A673 (cell line): ENCODE results near the gene CFAP92. TPM values are rescaled to one million over a fixed set of nuclear protein-coding genes. Genes with fewer than 3 reads are reported as not detected.

Experiments
- Bru-seq: library from RNA; stranded (reverse); fragments of 400-500 nt; gene quantifications from one replicate; lab custom pipeline; 2021; lab: Mats Ljungman, UMichigan
- BruChase-seq, 2 experiments: library from RNA; stranded (reverse); fragments of 400-500 nt; gene quantifications; one replicate each; lab custom pipeline; 2021; lab: Mats Ljungman, UMichigan
- BruUV-seq: library from RNA; stranded (reverse); fragments of 400-500 nt; replicated peaks from 2 replicates; lab custom pipeline; 2021; lab: Mats Ljungman, UMichigan
- CTCF ChIA-PET: fragments of 300-600 bp; sonication (Branson Sonifier 250); formaldehyde crosslinking; loops from one replicate; lab custom pipeline; 2022; ENCODE audit warnings: antibody characterized with exemption; lab: Charles Lee
- POLR2A ChIA-PET: fragments of 300-600 bp; sonication (Branson Sonifier 250); formaldehyde crosslinking; loops from one replicate; lab custom pipeline; 2022; ENCODE audit warnings: antibody characterized with exemption; ENCODE audit not compliant: low non-redundant PET; lab: Charles Lee
- DNase-seq: peaks from one replicate; pipeline ENCODE4 v3.0.0-alpha.2; 2015; ENCODE audit warnings: low spot score
- H3K27ac ChIP-seq: fragments of 200-600 bp; sonication (generic); 2 replicates; pipeline ENCODE4 v1.5.1; 2016; ENCODE audit warnings: mixed run types, low read depth, mild to moderate bottlenecking, mixed read lengths, antibody characterized with exemption, low read length; ENCODE audit not compliant: poor library complexity, severe bottlenecking
- H3K27me3 ChIP-seq: fragments of 200-600 bp; sonication (generic); replicated peaks from 2 replicates; pipeline ENCODE4 v1.6.1; 2017; ENCODE audit warnings: mixed run types, low read depth, mild to moderate bottlenecking, mixed read lengths, antibody characterized with exemption, low read length; ENCODE audit not compliant: insufficient read depth, poor library complexity
- H3K36me3 ChIP-seq: fragments of 200-600 bp; sonication (generic); 2 replicates; pipeline ENCODE4 v1.6.1; 2016; ENCODE audit warnings: mixed run types, mild to moderate bottlenecking, mixed read lengths, antibody characterized with exemption, low read length; ENCODE audit not compliant: insufficient read depth, poor library complexity, severe bottlenecking
- H3K4me1 ChIP-seq: fragments of 200-600 bp; sonication (generic); 2 replicates; pipeline ENCODE4 v1.6.1; 2017; ENCODE audit warnings: mixed run types, mild to moderate bottlenecking, mixed read lengths, antibody characterized with exemption, low read length; ENCODE audit not compliant: insufficient read depth, poor library complexity, severe bottlenecking
- H3K4me3 ChIP-seq: fragments of 200-600 bp; sonication (generic); 2 replicates; pipeline ENCODE4 v1.5.1; 2016; ENCODE audit warnings: low read depth, mixed run types, mild to moderate bottlenecking, mixed read lengths, low read length; ENCODE audit not compliant: poor library complexity, severe bottlenecking
- H3K9me3 ChIP-seq: fragments of 200-600 bp; sonication (generic); 2 replicates; pipeline ENCODE4 v1.6.1; 2016; ENCODE audit warnings: mixed run types, low read depth, mild to moderate bottlenecking, mixed read lengths, antibody characterized with exemption, low read length; ENCODE audit not compliant: poor library complexity, severe bottlenecking
- CTCF ChIP-seq: fragments of 300-800, 200-600 bp; sonication (generic); conservative IDR thresholded peaks from 2 replicates; pipeline ENCODE4 v1.5.1; 2017; ENCODE audit warnings: low read depth, mild to moderate bottlenecking, antibody characterized with exemption, low read length, moderate library complexity, mixed read lengths
- EZH2 ChIP-seq: fragments of 200-600 bp; sonication (generic); IDR thresholded peaks from 2 replicates; pipeline ENCODE4 v1.6.1; 2017; ENCODE audit warnings: borderline replicate concordance, low read depth, mild to moderate bottlenecking, mixed read lengths, antibody characterized with exemption, low read length; ENCODE audit not compliant: poor library complexity, severe bottlenecking
- intact Hi-C: fragments of 100-400 bp; cut with micrococcal nuclease; formaldehyde crosslinking; loops from one replicate; pipeline ENCODE4 v1.10.0; 2022; ENCODE audit not compliant: unreplicated experiment
- long read RNA-seq: library from polyadenylated mRNA; stranded (forward); transcript quantifications from one replicate; pipeline ENCODE4 v2.0.0, GENCODE V29; 2022
- total RNA-seq: library from RNA; stranded (reverse); gene quantifications from 2 replicates; pipeline ENCODE4 v1.2.3, GENCODE V29; 2021

CFAP92 gene, protein sequence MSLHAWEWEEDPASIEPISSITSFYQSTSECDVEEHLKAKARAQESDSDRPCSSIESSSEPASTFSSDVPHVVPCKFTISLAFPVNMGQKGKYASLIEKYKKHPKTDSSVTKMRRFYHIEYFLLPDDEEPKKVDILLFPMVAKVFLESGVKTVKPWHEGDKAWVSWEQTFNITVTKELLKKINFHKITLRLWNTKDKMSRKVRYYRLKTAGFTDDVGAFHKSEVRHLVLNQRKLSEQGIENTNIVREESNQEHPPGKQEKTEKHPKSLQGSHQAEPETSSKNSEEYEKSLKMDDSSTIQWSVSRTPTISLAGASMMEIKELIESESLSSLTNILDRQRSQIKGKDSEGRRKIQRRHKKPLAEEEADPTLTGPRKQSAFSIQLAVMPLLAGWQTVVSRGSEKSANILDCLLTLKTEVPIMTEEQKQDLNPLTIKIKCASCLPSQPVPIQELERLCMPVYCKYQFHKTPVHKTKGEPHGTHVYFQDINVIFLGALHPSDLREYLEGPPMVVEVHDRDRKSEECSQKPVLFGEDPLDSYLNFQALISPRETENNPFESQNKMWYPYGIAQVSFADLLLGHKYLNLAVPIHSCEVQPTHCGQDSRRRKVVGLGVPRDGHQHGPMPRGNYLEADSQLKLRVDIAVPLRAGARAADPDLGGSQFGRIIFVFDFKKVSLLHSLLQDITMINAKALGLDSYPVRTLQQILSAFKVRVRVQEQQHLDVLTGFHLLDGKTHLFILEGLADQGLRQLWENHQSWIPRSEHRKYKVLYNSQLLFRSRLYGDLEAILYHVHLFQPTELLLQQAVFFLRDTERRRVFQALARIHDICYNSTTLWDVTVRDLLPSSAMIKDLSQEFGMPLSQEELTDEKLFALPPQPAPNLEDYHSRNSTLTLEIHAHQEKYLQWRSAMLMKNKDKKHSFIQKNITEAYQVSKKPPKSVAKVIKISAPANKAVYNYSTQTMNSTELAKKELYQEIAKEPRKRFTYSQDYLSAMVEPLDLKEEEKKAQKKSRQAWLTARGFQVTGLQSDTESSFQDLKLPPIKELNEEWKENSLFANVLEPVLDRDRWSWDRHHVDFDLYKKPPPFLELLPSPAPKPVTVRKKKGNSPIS
- total RNA-seq = 0.26 TPM in 1 of 2 replicates, not detected in the other
- percentile 8 among the genes with signal in this experiment for Bru-seq, nascent RNA
- BruChase-seq, experiment 1, labeled RNA remaining after a 2-hour chase = percentile 10 among the genes with signal in this experiment
- BruChase-seq, experiment 2, labeled RNA remaining after a 6-hour chase = percentile 10 among the genes with signal in this experiment
- long read RNA-seq, partial matches to known transcripts = 0 of 4 reads
- long read RNA-seq, other reads (novel, unspliced or antisense) = 4 of 4 reads

- peak; percentile 85 for DNase-seq
- ChIA-PET CTCF (interaction anchor here (1.1 to 1.8 kb wide), 2 partner anchors 24 to 60 kb away, joined by 3 to 11 read pairs; no protein-coding TSS in a partner anchor), POLR2A (interaction anchor here (0.5 kb wide), 1 partner anchor 71 kb away, joined by 7 read pairs; no protein-coding TSS in a partner anchor)
- H3K36me3 ChIP-seq = no peaks in the 10 kb centered on the region
- BruUV-seq = no TSS peak
- intact Hi-C loops = no loop called here
- TF ChIP-seq EZH2 (no peak), CTCF (no peak)
- no peaks in the 10 kb centered on the region for H3K9me3 ChIP-seq
- H3K27ac ChIP-seq = no peak within 1 kb of the TSS
- no peaks in the 10 kb centered on the region for H3K27me3 ChIP-seq
- H3K4me1 ChIP-seq = peaks cover 6% of the 10 kb centered on the region
- H3K4me3 ChIP-seq = peak within 1 kb of the TSS; percentile 50
Observed at GRCh38 chr3:128993461-128994172, at the start of gene CFAP92. Gene CFAP92 (minus strand): TSS chr3:128994076. CDS start chr3:128993304, 772 bp downstream.

GRCh38 chr3:129040579-129041300 lies 46.9 kb upstream of the CFAP92 start:
- H3K27me3 ChIP-seq = no peaks in the 10 kb centered on the region
- no peak for DNase-seq
- no peak for TF ChIP-seq EZH2
- TF ChIP-seq CTCF = no peak
- ChIA-PET POLR2A (no interaction called here), CTCF (no interaction called here)
- intact Hi-C loops = no loop called here
- H3K9me3 ChIP-seq = no peaks in the 10 kb centered on the region
- BruUV-seq = no TSS peak
- peaks cover 3% of the 10 kb centered on the region for H3K4me1 ChIP-seq
- no peaks in the 10 kb centered on the region for H3K36me3 ChIP-seq
- no peak overlapping the region for H3K4me3 ChIP-seq
- H3K27ac ChIP-seq = no peak overlapping the region
